ENCODE results near the gene ZNF836.

Gene ZNF836

DNA sequence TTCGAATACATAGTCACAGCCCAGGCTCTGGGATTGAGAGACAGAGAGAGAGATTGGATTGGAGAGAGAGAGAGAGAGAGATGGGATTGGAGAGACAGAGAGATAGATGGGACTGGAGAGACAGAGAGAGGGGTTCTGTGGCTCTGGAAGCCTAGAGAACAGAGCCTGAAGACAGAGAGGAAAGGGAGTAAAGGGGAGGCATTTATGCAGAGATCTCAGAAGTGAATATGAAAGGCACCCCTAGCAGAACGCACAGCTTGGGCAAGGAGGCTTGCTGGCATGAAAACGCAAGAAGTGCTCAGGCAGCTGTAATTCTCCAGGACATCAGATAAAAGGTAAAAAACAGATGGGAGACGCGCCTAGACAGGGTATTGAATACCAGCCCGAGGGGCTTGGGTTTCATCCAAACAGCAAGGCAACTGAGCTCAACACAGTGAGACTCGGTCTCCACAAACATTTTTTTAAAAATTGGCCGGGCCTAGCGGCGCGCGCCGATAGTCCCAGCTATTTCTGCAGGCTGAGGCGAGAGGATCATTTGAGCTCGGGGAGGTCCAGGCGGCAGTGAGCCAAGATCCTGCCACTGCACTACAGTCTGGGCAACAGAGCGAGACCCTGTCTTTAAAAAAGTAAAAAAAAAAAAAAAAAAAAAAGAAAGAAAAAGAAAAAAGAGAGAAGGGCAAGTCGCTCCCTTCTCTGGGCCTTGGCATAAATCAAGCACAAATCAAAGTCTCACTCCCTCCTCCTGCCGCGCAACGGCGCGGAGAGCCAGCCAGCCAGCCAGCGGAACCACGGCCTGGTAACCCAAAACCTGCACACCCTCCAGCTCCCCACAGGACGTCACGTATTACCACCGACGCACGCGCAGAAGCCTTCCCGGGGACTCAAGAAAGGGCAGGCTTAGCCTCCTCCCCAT is 17.7 kb upstream of the ZNF836 start:
- peak in 35 of 51 donors; percentile 22 to 100 (median 54) for DNase-seq

DNA sequence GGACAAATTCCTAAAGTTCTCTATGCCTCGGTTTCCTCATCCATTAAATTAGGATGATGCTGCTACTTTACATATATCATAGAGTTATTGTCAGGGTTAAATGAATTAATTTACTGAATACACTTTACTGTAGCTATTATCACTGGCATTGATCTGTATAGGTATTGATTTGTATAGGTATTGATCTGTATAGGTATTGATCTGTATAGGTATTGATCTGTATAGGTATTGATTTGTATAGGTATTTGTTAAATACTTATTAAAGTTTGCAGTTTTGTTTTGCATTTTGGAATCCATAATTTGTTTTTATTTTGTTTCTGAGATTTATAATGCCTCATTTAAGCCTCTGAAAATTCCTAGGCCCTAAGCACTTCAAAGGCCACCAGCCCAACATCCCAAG is 16.0 kb upstream of the ZNF836 start:
- no peak for DNase-seq

DNA sequence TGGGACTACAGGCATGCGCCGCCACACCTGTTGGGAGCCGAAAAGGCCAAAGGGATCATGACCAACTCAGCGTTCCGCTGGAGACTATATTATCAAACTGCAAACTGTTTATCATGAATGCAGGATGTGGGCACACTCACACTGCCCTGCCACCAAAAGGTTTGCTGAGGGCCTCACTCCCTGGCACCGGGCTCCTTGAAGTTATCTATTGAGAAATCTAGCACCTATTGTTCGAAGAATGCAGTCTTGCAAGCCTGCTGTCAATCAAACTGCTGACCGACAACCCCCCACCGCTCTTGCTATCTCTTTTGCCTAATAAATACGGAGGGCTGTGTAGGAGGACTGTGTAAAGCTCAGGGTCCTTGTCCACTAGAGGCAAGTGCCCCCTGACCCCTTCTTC is 5.2 kb upstream of the ZNF836 start:
- no peak for DNase-seq

DNA sequence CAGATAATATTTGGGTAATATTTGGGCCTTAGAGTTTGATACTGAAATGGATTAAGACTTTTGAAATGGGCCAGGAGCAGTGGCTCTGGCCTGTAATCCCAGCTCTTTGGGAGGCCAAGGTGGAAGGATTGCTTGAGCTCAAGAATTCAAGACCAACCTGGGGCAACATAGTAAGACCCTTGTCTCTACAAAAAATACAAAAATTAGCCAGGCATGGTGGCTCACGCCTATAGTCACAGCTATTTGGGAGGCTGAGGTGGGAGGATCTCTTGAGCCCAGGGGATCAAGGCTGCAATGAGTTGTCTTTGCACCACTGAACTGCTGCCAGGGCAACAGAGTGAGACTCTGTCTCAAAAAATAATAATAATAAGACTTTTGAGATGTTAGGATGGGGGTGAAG is 926 bp upstream of the ZNF836 start:
- DNase-seq: no peak

DNA sequence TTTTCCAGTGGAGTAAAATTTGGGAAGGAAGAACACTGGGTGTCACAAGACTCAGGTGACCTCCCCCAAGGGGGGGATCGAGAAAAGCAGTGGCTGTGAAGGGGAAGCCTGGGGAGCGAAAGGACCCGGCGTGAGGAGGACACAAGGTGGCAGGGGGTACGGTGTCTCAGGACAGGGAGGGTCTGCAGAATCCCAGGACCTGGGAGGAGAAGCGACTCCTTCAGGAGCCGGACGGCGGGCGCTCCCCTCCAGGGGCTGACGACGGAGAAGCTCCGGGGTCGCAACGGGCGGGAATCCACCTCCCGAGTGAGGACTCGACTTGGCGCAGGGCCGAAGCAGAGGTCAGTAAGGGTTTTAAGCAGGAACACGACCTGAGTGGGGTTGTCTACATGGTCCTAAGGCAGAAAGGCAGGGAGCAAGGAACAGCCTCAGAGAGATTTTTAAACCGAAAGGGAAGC is 529 bp downstream of the ZNF836 start:
- peak in 16 of 51 donors; percentile 1 to 37 (median 17) for DNase-seq

DNA sequence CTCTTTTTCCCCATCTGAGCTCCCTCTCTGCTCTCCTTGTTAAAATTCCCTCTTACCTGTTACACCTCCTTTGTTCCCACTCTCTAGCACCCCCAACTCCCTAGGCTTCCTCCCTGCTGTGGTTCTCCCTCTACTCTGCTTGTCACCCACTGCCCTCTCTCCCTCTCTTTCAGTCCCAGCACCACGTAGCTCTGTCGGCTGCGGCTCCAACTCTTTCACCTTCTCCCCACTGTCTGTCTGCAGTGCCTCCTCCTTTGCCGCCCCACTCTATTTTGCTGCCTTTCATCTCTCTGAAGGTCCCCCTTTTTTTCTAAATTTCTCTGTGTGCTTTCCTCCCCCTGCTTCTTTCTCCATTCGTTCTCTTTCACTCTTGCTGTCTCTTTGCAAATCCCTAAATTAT is 1.1 kb downstream of the ZNF836 start:
- DNase-seq: peak in 2 of 51 donors; percentile 2 to 3

DNA sequence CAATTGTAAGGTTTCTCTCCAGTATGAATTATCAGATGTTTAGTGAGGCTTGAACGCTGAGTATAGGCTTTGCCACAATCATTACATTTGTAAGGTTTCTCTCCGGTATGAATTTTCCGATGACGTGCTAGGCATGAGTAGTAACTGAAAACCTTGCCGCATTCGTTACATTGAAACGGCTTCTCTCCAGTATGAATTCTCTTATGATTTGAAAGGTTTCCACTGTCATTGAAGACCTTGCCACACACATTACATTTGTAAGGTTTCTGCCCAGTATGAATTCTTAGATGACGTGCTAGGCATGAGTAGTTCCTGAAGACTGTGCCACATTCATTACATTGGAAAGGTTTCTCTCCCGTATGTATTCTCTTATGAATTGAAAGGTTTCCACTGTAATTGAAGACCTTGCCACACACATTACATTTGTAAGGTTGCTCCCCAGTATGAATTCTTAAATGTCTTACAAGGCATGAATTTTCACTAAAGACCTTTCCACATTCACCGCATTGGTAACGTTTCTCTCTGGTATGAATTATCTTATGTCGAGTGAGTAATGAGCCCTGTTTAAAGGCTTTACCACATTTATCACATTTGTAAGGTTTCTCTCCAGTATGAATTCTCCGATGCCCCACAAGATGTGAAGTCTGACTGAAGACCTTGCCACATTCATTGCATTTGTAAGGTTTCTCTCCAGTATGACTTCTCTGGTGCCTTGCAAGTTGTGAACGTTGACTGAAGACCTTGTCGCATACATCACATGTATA is 15.6 kb downstream of the ZNF836 start:
- DNase-seq: no peak

DNA sequence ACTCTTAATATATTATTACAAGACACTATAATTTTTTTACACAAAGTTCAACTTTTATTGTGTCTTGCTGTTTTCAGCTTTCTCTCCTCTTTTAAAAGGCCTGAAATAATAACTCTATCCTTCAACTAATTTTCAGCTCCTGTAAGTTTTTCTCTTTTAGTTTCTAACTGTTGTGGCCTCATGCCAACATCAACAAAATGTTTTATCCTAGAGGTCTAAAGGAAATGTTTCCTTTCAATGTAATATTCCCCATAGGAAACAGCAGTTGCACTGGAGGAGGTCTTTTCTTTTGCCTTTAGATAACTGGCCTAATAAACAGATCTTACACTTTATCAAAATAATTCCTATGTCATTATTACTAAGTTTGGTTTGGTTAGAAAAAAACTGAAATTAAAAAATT is 23.2 kb downstream of the ZNF836 start:
- DNase-seq: no peak

DNA sequence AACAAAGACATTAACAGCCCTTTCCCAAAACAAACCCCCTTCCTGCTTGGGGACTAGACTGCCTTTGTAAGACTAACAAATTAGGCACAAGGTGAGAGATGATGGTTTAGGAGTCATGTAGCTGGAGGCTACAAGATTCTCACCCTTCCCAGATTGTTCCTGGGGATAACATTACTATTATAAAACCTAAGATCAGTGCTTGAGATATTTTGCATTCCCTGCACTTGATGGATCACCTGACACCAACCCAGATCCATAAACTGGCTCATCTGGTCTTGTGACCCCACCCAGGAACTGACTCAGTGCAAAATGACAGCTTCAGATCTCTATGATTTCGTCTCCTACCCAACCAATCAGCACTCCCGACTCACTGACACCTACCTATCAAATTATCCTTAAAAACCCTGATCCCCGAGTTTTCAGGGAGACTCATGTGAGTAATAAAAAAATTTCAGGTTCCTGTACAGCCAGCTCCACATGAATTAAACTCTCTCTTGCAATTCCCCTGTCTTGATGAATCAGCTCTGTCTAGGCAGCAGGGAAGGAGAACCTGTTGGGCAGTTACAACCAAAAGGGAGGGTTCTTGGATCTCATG is 29.3 kb downstream of the ZNF836 start:
- no peak for DNase-seq

DNA sequence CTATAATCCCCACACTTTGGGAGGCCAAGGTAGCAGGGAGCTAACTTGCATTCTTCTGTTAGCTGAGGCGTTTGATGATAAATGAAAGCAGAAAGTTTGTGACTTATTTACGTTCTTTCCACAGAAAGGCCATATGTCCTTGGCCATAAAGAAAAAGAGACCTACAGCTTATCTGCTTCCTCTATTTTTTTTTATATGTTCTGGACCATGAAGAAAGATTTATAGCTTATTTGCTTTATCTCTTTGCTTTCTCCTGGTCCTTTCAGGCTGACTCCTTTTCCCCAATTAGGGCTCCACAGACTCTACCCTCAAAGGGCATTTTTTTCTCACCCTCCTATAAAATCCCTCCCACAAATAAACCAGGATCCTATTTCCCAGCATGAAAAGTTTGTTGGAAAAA is 30.2 kb downstream of the ZNF836 start:
- DNase-seq: no peak

DNA sequence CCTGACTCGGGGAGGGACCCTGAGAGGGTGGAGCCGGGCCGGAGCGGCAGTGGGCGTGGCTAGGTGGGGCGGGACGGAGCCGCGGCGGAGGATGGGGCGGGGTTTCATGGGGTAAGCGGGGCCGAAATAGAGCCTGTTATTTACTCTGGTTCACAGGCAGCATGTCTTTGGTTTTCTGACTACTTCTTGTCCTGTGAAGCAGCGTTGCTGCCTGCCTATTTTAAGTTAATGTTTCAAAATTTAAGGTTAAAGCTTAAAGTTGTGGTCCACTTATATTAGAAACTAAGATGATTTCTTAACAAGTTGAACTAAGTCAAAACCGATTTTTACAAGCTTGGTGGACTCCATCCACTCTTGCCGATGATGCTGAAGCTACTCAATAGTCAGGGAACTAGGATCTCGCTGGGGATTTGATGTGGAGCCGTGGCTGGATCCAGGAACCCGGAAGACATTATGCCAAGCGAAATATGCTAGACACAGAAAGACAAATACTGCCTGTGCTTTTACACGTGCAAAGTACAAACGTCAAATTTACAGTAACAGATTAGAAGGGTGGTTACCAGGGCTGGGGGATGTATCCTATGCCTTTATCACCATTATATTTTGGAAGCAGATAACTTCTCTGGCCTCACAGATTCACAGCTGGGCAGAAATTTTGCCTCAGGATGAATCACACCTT is 31.2 kb downstream of the ZNF836 start:
- DNase-seq: peak in 10 of 51 donors; percentile 6 to 98 (median 94)

DNA sequence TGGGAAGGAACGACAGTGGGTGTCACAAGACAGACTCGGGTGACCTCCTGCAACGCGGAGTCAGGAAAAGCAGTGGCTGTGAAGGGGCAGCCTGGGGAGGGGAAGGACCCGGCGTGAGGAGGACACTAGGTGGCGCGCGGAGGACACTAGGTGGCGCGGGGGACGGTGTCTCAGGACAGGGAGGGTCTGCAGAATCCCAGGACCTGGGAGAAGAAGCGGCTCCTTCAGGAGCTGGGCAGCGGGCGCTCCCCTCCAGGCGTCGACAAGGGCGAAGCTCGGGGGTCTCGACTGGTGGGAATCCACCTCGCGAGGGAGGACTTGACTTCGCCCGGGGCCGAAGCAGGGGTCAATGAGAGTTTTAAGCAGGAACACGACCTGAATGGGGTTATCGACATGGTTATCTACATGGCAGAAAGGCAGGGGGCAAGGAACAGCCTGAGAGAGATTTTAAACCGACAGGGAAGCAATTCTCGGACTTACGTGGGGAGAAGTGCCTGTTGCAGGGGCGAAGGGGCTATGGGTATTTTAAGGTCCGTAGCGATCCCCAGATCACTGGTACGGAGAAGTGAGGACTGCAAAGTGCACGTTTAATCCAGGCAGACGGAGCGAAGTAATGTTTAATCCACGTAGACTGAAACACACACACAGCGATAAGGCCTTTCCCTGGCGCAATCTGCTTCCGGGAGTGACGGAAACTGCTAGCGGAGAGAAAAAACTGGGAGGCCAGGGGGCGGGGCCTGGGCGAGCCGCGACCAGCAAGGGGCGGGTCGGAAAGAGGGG is 32.0 kb downstream of the ZNF836 start, which contains the start of gene ZNF616:
ZNF616 (minus strand) TSS at position 687 of the 780 bp plus-strand sequence. CDS start 9,426 bp downstream, outside the sequence.
- DNase-seq: peak; percentile 42 to 98 (median 89)

DNA sequence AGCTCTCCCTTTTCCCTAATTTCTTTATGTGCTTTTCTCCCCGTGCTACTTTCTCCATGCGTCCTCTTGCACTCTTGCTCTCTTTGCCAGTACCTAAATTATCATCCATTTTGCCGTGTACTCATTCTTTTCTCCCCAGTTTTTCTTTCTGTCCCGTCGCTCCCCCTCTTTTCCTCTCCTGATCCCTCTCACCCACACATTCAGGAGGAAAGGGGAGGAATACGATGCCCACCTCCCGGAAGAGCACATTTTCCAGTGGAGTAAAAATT is 32.5 kb downstream of the ZNF836 start:
- DNase-seq: peak in 2 of 51 donors; percentile 26 to 49

DNA sequence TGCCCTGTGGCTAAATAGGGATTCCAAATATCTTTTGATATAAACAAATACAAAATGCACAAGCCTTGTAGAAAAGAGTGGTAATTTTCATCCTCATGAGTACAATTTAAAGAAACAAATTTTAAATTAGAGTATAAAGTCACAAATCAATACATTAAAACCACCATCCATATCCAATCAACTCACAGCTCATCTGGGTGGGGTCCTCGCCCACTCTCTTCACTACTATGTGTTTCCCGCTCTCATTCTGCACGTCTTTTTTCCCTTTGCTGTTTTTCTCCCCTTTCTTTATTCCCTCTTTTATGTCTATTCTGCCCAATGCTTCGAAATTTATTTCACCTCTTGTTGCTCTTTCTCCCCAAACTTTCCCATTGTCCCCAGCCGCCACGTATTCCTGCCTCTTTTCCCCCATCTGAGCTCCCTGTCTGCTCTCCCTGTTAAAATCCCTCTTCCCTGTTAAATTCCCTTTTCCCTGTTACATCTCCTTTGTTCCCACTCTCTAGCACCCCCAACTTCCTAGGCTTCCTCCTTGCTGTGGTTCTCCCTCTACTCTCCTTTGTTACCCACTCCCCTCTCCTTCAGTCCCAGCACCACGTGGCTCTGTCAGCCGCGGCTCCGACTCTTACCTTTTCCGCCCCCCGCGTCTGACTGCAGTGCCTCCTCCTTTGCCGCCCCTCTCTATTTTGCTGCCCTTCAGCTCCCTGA is 33.0 kb downstream of the ZNF836 start:
- DNase-seq: peak in 22 of 51 donors; percentile 0 to 42 (median 8)

DNA sequence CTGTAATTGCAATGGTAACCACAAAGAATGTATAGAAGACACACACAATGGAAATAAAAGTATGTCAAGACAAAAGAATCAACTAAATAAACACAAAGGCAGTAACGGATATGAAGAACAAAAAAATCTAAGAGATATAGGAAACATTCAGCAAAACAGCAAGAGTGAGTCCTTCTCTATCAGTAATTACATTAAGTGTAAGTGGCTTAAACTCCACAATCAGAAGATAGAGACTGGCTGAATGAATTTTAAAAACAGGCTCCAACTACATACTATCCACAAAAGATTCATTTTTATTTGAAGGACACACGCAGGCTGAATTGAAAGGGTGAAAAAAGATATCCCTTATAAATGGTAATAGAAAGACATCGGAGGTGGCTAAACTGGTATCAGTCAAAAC is 51.1 kb downstream of the ZNF836 start:
- no peak for DNase-seq

DNA sequence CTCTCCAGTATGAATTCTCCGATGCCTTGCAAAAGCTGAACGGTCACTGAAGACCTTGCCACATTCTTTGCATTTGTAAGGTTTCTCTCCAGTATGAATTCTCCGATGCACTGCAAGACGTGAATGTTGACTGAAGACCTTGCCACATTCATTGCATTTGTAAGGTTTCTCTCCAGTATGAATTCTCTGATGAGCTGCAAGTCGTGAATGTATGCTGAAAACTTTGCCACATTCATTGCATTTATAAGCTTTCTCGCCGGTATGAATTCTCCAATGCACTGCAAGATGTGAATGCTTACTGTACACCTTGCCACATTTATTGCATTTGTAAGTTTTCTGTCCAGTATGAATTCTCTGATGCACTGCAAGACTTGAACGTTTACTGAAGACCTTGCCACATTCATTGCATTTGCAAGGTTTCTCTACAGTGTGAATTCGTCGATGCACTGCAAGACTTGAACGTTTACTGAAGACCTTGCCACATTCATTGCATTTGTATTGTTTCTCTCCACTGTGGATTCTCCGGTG is 55.8 kb downstream of the ZNF836 start:
- DNase-seq: no peak

DNA sequence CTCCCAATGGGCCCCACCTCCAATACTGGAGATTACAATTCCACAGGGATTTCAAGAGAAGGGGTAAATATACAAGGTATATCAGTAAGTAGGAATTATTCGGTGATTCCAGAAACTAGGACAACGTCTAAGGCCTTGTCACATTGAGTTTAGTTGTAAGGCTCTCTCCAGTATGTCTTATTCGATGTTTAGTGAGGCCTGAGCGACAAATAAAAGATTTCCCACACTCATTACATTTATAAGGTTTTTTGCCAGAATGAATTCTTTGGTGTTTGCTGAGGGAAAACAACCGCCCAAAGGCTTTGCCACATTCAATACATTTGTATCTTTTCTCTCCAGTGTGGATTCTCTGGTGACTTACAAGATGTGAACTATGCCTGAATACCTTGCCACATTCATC is 56.7 kb downstream of the ZNF836 start:
- DNase-seq: no peak

DNA sequence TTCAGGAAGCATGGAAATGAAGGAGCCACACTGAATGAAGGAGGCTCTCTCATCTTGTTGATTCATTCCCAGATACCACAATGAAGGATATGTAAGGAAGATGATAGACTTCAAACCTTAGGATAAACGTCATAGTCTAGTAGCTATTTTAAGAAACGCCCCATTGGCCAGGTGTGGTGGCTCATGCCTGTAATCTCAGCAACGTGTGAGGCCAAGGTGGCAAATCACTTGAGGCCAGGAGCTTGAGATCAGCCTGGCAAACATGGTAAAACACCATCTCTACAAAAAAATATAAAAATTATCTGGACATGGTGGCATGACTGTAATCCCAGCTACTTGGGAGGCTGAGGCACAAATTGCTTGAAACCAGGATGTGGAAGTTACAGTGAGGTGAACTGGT is 58.8 kb downstream of the ZNF836 start:
- no peak for DNase-seq

DNA sequence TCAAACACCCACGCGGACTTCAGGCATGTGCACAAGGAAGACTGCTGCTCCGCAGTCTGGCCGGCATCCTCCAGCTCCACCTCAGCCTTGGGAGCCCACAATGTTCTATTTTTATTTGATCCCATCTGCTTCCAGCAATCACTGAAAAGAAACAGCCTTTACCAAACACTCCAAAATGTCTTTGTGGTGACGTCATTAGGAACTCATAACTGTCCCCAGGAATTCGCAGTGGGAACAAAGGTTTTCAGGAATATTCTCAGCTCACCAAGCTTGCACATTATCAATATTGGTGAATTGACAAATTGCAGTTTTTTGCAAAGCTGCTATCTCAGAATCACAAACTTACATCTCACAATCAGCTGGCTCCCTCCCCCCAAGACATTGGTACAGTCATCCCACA is 60.6 kb downstream of the ZNF836 start:
- DNase-seq: no peak

Data from hypothalamus (tissue), 51 donors.